Left renal cortex interstitium (tissue), 4 donors: ENCODE data around the gene ECE2. TPM values are rescaled to one million over a fixed set of nuclear protein-coding genes. Genes with fewer than 3 reads are reported as not detected.

ENCODE experiments used
- DNase-seq, 4 donors: peaks; one replicate each; pipeline ENCODE4 v3.0.0-alpha.2; 2013; ENCODE audit warnings: low read depth in 4 of 4, low spot score in 2 of 4, missing footprints in 1 of 4
- polyA plus RNA-seq, 4 donors: library from polyadenylated mRNA; unstranded; fragments of 120-200 nt; gene quantifications; one replicate each; pipeline ENCODE4 v1.2.1, GENCODE V29; 2013; ENCODE audit not compliant: insufficient read length in 4 of 4

ECE2 gene
- polyA plus RNA-seq, 4 donors = 0.08 to 0.14 TPM; not detected in 2

DNA sequence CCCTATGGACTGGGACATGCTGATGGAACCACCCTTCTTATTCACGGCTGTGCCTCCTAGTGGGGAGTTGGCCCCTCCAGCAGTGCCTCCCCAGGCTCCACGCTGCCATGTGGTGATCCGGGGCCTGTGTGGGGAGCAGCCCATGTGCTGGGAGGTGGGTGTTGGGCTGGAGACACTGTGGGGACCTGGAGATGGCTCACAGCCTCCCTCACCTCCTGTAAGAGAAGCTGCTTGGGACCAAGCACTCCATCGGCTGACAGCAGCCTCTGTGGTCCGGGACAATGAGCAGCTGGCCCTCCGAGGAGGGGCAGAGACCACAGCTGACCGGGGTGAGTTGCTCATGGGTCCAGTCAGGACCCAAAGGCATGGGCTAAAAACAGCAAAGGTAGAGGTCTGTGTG, 36.1 kb upstream of the ECE2 start:
- no peak for DNase-seq

DNA sequence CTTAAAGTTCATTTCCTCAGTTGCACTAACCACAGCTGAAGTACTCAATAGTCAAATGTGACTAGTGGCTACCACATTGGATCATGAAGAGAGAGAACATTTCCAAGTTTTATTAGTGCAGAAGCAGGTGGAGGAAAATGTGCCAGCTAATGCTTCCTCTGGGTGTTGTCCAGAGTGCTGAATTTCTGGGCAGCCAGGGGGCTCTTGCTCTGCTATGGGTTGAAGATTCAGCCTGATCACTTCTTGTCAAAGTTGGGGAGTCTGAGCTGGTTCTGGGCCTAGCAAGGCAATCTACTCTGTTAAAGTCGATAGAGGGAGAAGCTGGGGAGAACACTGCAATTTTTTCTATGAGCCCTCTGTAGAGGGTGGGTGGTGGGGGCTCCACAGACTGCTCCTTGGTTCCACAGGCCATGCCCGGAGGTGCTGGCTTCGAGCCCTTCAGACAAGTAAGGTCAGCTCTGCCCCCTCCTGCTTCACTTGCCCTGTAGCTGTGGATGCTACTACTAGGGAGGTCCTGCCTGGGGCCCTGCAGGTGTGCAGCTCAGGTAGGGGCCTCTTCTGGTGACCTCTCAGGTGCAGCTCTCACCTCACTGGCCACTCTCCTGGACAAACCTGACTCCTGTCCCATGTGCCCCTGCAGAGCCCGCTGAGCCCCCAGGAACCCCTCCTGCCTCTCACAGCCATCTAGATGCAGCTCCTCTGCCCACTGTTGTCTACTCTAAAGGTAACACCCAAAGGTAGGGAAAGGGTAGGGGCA, 35.3 kb upstream of the ECE2 start:
- no peak for DNase-seq

DNA sequence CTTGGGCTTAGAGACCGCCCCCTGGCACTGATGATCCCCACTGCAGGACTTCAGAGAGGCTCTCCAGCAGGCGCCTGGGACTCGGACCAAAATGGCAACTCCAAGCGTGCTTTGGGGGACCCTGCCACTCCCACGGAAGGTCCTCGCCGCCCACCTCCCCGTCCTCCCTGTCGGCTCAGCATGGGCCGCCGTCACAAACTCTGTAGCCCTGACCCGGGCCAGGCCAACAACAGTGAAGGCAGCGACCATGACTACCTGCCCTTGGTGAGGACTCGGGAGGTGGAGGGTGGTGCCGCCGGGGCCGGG, 34.7 kb upstream of the ECE2 start:
- no peak for DNase-seq

GRCh38 chr3:184241447-184242296, 34.1 kb upstream of the ECE2 start:
- no peak for DNase-seq

DNA sequence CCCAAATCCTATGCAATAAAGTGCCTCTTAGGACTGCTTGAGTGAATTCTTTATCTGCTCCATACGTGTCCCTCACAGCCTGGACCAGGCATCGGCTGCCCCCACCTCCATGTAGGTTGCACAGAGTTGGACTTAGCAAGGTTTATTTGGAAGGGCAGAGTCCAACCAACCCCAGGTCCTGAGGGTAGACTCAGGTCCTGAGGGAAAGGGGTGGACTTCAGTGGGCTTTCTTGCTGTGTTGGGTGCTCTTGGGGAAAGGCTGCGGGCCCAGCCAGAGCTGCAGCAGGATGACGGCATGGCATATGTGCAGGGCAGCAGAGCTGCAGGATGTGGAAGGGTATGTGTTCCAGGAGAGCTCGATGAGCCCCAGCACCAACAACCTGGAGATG, 33.5 kb upstream of the ECE2 start:
- DNase-seq = no peak

DNA sequence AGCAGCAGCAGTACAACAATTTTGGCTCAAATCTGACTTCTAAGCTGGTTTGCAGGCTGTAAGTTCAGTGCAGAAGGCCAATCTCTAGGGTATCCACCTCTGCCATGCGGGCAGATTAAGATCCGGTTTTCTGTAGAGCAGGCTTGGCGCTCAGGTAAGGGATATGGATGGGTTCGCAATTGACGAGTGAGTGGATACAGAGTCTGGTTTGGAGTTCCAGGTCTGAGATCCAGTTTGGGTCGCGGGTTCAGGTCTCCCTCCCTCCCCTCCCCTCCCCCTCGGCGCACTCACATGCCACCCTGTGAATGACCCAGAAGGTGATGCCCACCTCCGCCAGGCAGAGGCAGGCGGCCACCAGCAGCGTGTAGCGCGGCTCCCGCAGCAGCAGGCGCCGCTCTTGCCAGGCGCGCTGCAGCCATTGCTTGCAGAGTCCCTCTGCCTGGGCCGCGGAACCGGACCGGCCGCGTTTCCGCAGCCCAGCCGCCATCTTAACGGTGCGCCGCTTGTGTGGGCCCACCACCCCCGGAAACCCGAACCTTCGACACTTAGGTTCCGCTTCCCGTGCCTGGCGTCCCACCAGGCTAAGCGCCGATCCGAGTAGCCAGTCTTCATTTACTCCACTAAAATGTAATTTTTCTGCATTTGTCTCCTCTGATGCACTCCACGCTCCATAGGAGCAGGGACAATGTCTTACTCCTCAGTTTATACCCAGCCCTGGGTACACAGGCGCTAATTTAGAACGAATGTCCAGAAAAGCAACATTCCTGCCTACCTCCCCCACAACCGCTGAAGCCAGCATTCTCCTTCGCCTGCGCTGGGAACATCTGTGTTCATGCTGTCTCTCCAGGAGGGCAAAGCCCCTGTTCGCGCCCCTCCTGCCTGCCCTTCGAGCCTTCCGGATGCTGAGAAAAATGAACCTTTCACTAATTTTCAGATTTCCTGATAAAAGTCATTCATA, 27.1 kb upstream of the ECE2 start, which contains the start of gene ALG3:
ALG3 (minus strand) TSS at position 509 of the 958 bp plus-strand sequence; CDS start at position 487, 22 bp downstream.
- DNase-seq = peak; percentile 63 to 79 (median 72)

DNA sequence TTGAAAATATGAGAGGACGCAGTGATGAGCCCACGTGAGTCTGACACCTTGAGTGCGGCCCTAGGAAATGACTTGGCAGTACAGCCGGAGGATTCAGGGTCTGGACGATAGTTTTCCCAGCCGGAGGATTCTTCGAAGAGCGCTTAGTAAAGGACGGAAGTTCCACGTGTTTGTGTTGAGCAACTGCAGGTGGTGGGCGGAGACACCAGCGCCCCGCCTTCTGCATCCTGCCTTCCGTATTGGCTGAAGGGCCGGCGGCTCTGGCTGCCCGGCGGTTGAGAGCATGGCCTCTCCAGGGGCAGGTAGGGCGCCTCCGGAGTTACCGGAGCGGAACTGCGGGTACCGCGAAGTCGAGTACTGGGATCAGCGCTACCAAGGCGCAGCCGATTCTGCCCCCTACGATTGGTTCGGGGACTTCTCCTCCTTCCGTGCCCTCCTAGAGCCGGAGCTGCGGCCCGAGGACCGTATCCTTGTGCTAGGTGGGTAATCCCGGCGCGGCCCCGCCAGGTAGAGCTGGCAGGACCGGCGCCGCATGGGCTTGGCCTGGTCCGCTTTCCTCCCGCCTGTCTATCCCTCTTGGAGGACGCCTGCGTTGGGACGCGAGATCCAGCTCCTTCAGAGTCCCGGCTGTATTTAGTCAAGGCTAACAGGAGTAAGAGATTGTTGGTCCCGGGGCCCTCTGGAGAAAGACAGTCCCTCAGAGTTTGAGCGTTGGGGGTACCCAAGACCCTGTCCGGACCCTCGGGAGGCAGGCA, 26.2 kb upstream of the ECE2 start, which contains the start of gene EEF1AKMT4:
EEF1AKMT4 (plus strand) TSS at position 261 of the 755 bp plus-strand sequence; CDS start at position 284, 23 bp downstream.
- DNase-seq = peak; percentile 72 to 92 (median 83)

DNA sequence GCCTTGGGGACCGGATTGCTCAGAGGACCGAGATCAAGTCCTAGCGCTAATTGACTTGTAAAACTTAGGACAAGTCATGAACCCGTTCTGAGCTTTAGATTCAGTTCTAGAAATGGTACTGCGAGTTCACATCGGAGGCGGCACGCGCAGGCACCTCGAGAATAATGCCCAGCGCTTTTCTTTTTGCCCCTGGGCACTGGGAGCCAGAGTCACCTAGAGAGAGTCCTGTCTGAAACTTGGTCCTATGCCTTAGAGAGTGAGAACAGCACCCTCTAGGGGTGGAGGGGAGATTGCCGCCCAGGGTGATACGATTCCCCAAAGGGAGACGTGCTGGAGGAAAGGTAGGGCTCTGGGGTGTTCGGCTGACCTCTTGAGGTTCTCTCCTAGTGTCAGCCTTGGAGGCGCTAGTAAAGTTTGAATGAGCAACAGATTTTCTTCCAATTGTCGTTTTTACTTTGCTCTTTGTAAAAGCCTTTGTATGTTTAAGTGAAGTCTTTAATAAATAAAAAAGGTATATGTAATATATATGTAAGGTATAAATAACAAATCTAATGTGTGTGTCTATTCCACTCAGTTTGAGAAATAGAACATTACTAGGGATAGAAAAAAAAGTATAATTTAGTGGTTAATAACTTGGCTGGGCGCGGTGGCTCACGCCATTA, 25.5 kb upstream of the ECE2 start:
- peak in 1 of 4 donors; percentile 76 for DNase-seq

GRCh38 chr3:184255291-184256039, 20.4 kb upstream of the ECE2 start:
- no peak for DNase-seq

DNA sequence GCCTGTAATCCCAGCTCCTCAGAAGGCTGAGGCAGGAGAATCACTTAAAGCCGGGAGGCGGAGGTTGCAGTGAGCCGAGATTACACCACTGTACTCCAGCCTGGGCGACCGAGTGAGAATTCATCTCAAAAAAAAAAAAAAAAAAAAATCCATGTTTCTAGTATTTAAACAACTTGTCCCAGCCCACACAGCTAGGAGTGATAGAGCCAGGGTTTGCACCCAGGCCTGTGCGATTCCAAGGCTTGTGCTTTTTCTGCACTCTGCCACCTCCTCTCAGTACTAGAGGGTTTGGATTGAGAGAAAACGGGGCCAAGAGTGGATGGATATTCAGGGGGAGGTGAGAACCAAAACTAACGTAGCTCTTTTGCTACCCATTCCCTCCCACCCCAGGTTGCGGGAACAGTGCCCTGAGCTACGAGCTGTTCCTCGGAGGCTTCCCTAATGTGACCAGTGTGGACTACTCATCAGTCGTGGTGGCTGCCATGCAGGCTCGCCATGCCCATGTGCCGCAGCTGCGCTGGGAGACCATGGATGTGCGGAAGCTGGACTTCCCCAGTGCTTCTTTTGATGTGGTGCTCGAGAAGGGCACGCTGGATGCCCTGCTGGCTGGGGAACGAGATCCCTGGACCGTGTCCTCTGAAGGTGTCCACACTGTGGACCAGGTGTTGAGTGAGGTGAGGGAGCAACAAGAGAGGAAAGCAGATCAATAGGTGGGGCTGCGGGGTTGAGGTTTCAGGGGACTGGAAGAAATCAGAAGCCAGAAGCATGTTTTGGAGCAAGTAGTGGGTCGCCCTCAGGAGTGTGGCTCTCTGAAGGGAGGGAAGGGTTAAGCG, 18.5 kb upstream of the ECE2 start:
- DNase-seq = no peak

DNA sequence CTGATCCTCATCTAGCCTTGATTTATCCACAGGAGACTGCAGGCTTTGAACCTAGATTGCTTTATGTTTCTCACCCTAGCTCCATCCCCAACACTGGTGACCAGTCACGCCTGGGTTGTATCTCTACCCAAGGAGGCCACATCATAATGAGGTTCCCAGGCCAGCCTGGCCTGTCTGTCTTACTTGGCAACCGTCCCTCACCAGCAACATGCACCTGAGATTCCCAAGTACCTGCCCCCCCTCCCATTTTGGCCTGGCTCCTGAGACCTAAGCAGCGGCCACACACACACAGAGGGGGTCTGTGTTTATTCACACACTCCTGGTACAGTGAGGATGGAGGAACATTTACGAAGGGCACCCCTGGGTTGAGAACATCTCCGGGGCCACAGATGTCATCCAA, 16.9 kb upstream of the ECE2 start:
- no peak for DNase-seq

GRCh38 chr3:184259396-184259877, 16.4 kb upstream of the ECE2 start:
- no peak for DNase-seq

GRCh38 chr3:184259878-184260723, 15.7 kb upstream of the ECE2 start:
- no peak for DNase-seq

- DNase-seq = no peak
These were observed 15.0 kb upstream of the ECE2 start for GRCh38 chr3:184260724-184261269.

DNA sequence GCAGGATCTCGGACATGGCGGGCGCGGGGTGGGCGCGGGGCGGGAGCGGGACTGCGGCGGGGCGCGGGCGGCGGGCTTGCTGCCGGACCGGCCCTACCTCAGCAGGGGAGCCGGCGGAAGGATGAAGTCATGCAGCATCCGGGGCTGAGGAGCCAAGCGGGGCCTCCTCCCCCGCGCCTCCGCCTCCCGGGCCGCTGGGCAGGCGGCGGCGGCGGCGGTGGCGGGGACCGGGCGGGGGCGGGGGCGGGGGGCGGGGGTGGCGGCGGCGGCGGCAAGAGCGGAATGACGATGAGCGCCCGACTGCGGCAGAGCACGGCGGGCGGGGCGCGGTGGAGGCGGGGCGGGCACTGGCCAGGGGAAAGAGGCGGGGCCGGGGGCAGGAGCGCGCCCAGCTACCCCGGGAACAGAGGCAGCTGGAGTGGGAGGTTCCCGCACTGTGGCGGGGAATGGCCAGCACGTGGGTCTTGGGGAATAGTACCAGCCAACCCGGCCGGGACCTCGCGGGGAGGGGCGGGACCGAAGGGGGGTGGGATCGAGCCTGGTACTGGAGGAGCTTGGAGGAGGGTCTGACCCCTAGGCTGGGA, 14.5 kb upstream of the ECE2 start, which contains the start of gene CAMK2N2:
CAMK2N2 (minus strand) TSS at position 284 of the 584 bp plus-strand sequence; CDS start at position 16, 268 bp downstream.
- DNase-seq = no peak
